Activated naive CD8-positive, alpha-beta T cell (primary cell): ENCODE results near the gene DSTN.

ENCODE experiments used
- H3K27ac Mint-ChIP-seq: one replicate; pipeline ENCODE4 v1.8.0; 2021; ENCODE audit warnings: mixed read lengths
- H3K27me3 Mint-ChIP-seq: one replicate; pipeline ENCODE4 v1.8.0; 2021; ENCODE audit warnings: mixed read lengths
- H3K36me3 Mint-ChIP-seq: one replicate; pipeline ENCODE4 v1.8.0; 2021; ENCODE audit warnings: mixed read lengths
- H3K4me1 Mint-ChIP-seq: one replicate; pipeline ENCODE4 v1.8.0; 2021; ENCODE audit warnings: low read depth, mixed read lengths
- H3K4me3 Mint-ChIP-seq: one replicate; pipeline ENCODE4 v1.8.0; 2021; ENCODE audit warnings: mild to moderate bottlenecking, mixed read lengths
- H3K9me3 Mint-ChIP-seq: one replicate; pipeline ENCODE4 v1.8.0; 2021; ENCODE audit warnings: low read depth, mixed read lengths

DSTN gene

DNA sequence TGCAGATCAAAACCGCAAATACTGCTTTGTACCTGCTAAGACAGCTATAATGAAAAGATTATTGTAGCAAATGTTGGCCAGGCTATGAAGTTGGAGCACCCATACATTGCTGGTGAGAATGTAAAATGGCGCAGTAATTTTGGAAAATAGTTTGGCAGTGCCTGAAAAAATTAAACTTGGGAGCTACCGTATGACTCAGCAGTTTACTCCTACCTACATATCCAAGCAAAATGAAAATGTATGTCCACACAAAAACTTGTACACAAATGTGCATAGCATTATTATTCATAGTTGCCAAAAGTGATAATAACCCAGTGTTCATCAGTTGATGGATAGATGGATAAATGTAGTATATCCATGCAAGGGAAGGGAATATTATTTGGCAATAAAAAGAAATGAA lies 13.3 kb downstream of the DSTN start:
- Mint-ChIP-seq H3K4me3 (no peak overlapping the region), H3K27me3 (no peaks in the 10 kb centered on the region), H3K9me3 (no peaks in the 10 kb centered on the region), H3K4me1 (peaks cover 32% of the 10 kb centered on the region), H3K36me3 (peaks cover 11% of the 10 kb centered on the region), H3K27ac (no peak overlapping the region)

DNA sequence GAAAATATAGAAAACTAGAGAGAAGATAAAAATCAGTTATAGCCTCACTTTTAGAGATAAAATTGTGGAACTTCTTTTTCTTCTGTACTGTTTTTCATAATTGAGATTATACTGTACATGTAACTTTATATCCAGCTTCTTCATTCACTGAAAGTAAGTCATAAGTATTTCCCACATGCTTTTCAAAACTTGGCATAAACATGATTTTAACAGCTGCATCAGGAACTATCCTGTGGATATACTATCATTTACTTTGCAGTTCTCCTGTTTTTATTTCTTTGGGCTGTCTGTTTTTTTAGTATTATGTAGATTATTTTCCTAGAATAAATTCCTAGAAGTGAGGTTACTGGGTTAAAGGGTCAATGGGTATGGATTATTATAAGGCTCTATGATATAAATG lies 14.8 kb downstream of the DSTN start:
- Mint-ChIP-seq H3K27ac (no peak overlapping the region), H3K4me1 (peaks cover 33% of the 10 kb centered on the region), H3K27me3 (no peaks in the 10 kb centered on the region), H3K9me3 (no peaks in the 10 kb centered on the region), H3K4me3 (no peak overlapping the region), H3K36me3 (peaks cover 11% of the 10 kb centered on the region)

DNA sequence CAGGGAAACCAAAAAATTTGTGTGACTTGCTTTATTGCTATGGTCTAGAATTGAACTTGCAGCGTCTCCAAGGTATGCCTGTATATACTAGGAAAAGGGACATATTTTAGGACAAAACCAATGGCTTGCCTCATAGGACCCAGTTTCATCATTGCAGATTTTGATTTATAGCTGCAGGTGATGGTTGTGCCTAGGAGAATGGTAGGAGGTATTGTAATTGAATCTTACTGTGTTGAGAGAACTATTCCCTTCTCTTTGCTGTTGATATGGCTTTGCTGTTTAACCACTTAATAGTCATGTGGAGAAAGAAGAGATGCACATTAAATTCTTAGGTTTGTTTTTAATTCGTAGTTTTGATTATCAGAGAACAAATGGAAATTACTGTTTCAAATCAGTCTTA lies 16.4 kb downstream of the DSTN start:
- no peak overlapping the region for H3K4me3 Mint-ChIP-seq
- H3K4me1 Mint-ChIP-seq, result peaks cover 31% of the 10 kb centered on the region
- H3K27ac Mint-ChIP-seq, result no peak overlapping the region
- no peaks in the 10 kb centered on the region for H3K9me3 Mint-ChIP-seq
- H3K36me3 Mint-ChIP-seq, result peaks cover 8% of the 10 kb centered on the region
- H3K27me3 Mint-ChIP-seq, result no peaks in the 10 kb centered on the region

DNA sequence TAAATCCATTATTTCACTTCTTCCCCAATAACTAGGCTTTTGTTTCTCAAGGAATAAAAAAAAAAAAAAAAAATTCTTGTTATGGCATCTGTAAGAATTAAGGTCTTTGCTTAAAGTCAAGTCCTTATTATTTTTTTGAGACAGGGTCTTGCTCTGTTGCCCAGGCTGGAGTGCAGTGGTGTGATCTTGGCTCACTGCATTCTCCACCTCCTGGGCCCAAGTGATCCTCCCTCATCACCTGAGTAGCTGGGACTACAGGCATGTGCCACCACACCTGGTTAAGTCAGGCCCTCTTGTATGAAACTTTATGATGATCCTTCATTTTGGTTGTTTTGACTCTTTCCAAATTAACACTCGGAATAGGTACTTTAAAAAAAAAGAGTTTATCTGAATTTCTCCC lies 17.3 kb downstream of the DSTN start:
- Mint-ChIP-seq H3K27ac (no peak overlapping the region), H3K4me3 (no peak overlapping the region), H3K27me3 (no peaks in the 10 kb centered on the region), H3K9me3 (no peaks in the 10 kb centered on the region), H3K4me1 (peaks cover 32% of the 10 kb centered on the region), H3K36me3 (peaks cover 12% of the 10 kb centered on the region)

GRCh38 chr20:17587824-17588223 lies 17.9 kb downstream of the DSTN start:
- Mint-ChIP-seq H3K27ac (no peak overlapping the region), H3K36me3 (peaks cover 8% of the 10 kb centered on the region), H3K27me3 (no peaks in the 10 kb centered on the region), H3K4me1 (peaks cover 30% of the 10 kb centered on the region), H3K9me3 (no peaks in the 10 kb centered on the region), H3K4me3 (no peak overlapping the region)

DNA sequence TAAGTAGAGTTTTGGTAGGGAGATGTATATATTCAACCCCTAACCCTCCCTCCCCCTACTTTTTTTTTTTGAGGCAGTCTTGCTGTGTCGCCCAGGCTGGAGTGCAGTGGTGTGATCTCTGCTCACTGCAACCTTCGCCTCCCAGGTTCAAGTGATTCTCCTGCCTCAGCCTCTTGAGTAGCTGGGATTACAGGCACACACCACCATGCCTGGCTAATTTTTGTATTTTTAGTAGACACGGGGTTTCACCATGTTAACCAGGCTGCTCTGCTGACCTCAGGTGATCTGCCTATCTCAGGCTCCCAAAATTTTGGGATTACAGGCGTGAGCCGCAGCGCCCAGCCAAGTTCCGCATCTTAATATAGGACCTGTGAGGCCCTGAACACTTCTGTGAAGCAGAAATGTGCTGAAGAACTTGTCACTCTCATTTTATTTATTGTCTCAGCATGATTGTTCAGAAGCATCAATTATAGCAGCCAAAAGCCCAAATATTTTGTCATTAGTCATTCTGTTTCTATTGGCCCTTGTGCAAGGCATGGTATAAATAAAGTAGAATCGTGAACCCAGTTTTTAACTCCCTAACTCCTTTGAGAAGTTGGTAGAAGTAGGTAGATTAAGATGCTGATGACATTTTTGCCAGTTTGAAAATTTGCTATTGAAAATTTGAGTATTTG lies 19.4 kb downstream of the DSTN start:
- peaks cover 6% of the 10 kb centered on the region for H3K36me3 Mint-ChIP-seq
- peaks cover 36% of the 10 kb centered on the region for H3K4me1 Mint-ChIP-seq
- H3K4me3 Mint-ChIP-seq, result no peak overlapping the region
- H3K27ac Mint-ChIP-seq, result no peak overlapping the region
- H3K27me3 Mint-ChIP-seq, result no peaks in the 10 kb centered on the region
- no peaks in the 10 kb centered on the region for H3K9me3 Mint-ChIP-seq

DNA sequence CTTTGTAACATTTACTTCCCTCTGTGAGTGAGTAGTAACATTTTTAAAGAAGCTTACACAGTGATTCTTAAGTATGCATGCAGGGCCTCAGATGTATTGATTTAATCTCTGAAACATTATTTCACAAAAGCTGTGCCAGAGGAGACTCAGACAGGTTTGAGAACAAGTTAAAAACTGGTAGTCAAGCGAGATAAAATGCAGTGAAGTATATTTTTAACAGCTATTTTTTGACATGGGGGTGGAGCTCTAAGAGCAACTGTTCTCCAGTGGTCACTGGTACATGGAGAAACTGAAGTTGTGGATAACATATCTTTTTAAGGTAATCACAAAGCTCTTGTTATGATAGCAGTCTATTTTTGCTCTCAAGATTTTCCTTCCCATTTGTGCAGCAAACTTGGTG lies 20.4 kb downstream of the DSTN start:
- Mint-ChIP-seq H3K9me3 (no peaks in the 10 kb centered on the region), H3K27ac (no peak overlapping the region), H3K36me3 (peaks cover 9% of the 10 kb centered on the region), H3K27me3 (no peaks in the 10 kb centered on the region), H3K4me3 (no peak overlapping the region), H3K4me1 (peaks cover 36% of the 10 kb centered on the region)

DNA sequence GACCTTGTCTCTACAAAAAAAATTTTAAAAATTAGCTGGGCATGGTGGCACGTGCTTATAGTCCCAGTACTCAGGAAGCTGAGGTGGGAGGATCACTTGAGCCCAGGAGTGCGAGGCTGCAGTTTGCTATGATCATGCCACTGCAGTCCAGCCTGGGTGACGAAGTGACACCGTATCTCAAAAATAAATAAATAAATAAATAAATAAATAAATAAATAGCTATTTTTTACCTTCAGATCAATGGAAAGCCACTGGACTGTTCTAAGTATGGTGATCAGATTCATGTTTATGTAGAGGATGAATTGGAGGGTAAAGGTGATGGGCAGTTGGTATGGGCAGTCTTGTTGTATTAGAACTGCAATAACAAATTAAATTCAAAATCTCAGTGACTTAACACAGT lies 24.0 kb downstream of the DSTN start:
- Mint-ChIP-seq H3K4me1 (peaks cover 30% of the 10 kb centered on the region), H3K4me3 (no peak overlapping the region), H3K27ac (no peak overlapping the region), H3K36me3 (peaks cover 25% of the 10 kb centered on the region), H3K9me3 (no peaks in the 10 kb centered on the region), H3K27me3 (no peaks in the 10 kb centered on the region)

GRCh38 chr20:17594443-17594842 lies 24.6 kb downstream of the DSTN start:
- Mint-ChIP-seq H3K4me1 (peaks cover 29% of the 10 kb centered on the region), H3K27ac (no peak overlapping the region), H3K27me3 (no peaks in the 10 kb centered on the region), H3K9me3 (no peaks in the 10 kb centered on the region), H3K4me3 (no peak overlapping the region), H3K36me3 (peaks cover 25% of the 10 kb centered on the region)

GRCh38 chr20:17595856-17596255 lies 26.0 kb downstream of the DSTN start:
- Mint-ChIP-seq H3K36me3 (peaks cover 27% of the 10 kb centered on the region), H3K4me3 (no peak overlapping the region), H3K9me3 (no peaks in the 10 kb centered on the region), H3K4me1 (peaks cover 26% of the 10 kb centered on the region), H3K27ac (no peak overlapping the region), H3K27me3 (no peaks in the 10 kb centered on the region)

- Mint-ChIP-seq H3K27ac (no peak overlapping the region), H3K9me3 (no peaks in the 10 kb centered on the region), H3K4me3 (no peak overlapping the region), H3K4me1 (peaks cover 19% of the 10 kb centered on the region), H3K36me3 (peaks cover 23% of the 10 kb centered on the region), H3K27me3 (no peaks in the 10 kb centered on the region)
Measured at GRCh38 chr20:17598013-17598550, 28.2 kb downstream of the DSTN start.

DNA sequence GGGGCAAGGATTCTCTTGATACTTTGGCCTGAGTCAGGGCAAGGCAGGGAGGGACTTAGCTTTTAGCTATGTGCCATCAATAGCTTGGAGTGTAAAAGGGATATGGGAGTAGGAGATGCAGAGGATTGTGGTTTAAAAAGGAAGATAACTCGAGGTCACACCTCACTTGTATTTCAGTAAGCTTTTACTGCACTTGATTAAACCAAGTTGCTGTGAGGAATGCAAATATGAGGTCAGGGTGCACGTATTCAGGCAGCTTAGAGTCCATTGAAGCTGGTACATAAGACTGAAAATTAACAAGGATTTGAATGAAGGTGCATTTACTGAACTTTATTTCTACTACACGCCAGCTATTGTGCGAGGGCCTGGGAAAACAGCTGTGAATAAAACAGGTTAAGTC lies 32.1 kb downstream of the DSTN start:
- Mint-ChIP-seq H3K27me3 (no peaks in the 10 kb centered on the region), H3K9me3 (no peaks in the 10 kb centered on the region), H3K4me1 (peaks cover 6% of the 10 kb centered on the region), H3K36me3 (peaks cover 13% of the 10 kb centered on the region), H3K27ac (no peak overlapping the region), H3K4me3 (no peak overlapping the region)

- H3K9me3 Mint-ChIP-seq, result no peaks in the 10 kb centered on the region
- H3K27me3 Mint-ChIP-seq, result no peaks in the 10 kb centered on the region
- no peak overlapping the region for H3K4me3 Mint-ChIP-seq
- no peak overlapping the region for H3K27ac Mint-ChIP-seq
- peaks cover 12% of the 10 kb centered on the region for H3K36me3 Mint-ChIP-seq
- peaks cover 4% of the 10 kb centered on the region for H3K4me1 Mint-ChIP-seq
Measured at GRCh38 chr20:17602493-17602892, 32.6 kb downstream of the DSTN start.

GRCh38 chr20:17605131-17605660 lies 35.3 kb downstream of the DSTN start:
- no peak overlapping the region for H3K27ac Mint-ChIP-seq
- no peak overlapping the region for H3K4me3 Mint-ChIP-seq
- peaks cover 12% of the 10 kb centered on the region for H3K4me1 Mint-ChIP-seq
- H3K9me3 Mint-ChIP-seq, result no peaks in the 10 kb centered on the region
- H3K27me3 Mint-ChIP-seq, result no peaks in the 10 kb centered on the region
- H3K36me3 Mint-ChIP-seq, result peaks cover 11% of the 10 kb centered on the region

DNA sequence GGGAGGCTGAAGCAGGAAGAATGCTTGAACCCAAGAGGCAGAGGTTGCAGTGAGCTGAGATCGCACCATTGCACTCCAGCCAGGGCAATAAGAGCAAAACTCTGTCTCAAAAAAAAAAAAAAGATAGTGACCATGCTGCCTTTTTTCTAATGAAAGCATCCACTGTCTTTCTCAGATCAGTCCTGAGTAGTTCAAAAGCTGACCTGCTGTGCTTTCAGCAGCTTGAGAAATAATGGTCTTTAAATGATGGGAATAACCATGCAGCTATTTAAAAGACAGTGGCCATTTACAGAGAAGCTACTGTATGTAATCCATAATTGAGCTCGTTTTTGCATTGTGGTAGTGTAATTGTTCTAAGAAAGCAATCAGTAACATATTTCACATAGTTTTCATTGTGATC lies 36.1 kb downstream of the DSTN start:
- H3K4me1 Mint-ChIP-seq, result peaks cover 18% of the 10 kb centered on the region
- H3K4me3 Mint-ChIP-seq, result no peak overlapping the region
- H3K27ac Mint-ChIP-seq, result no peak overlapping the region
- H3K36me3 Mint-ChIP-seq, result peaks cover 9% of the 10 kb centered on the region
- no peaks in the 10 kb centered on the region for H3K9me3 Mint-ChIP-seq
- H3K27me3 Mint-ChIP-seq, result no peaks in the 10 kb centered on the region
